ENCODE measurements around the gene C1orf35. TPM values are rescaled to one million over a fixed set of nuclear protein-coding genes. Genes with fewer than 3 reads are reported as not detected.

The C1orf35 gene
- total RNA-seq, 1 experiment from 2014 or later = 24.9 TPM

- in situ Hi-C loops (cut with HindIII; ENCODE audit: low pct_unique_long_range_greater_than_20kb, low sequenced_read_pairs) = no loop called here
Measured at GRCh38 chr1:228062085-228062791, 40.9 kb downstream of the C1orf35 start.

More at GRCh38 chr1:228062085-228062791, 40.9 kb downstream of the C1orf35 start:
- H3K4me1 ChIP-seq (ENCODE audit: control insufficient read depth, insufficient read depth, low read length) = peaks cover 3% of the 10 kb centered on the region; the same call in 1 of the 2 replicates
- ATAC-seq (no peak), DNase-seq (ENCODE audit: low read depth, low spot score) (no peak)
- no peak for TF ChIP-seq POLR2AphosphoS5 (IDR thresholded peaks at IDR 0.05; ENCODE audit: low read depth, low read length)
- TF ChIP-seq SIN3A (IDR thresholded peaks at IDR 0.05; ENCODE audit: borderline replicate concordance, insufficient read depth, low read depth, low read length) = no peak
- TF ChIP-seq CTCF (IDR thresholded peaks at IDR 0.05) = no peak
- no peak for TF ChIP-seq TCF7L2 (IDR thresholded peaks at IDR 0.05; ENCODE audit: low read depth, low read length)
- no peak for TF ChIP-seq REST (IDR thresholded peaks at IDR 0.05; ENCODE audit: insufficient read depth in 1 of 2, low read depth in 2 of 2, low read length in 1 of 2)
- CTCF ChIA-PET = interaction anchor here (0.5 kb wide), 1 partner anchor 63 kb away, joined by 7 read pairs; no protein-coding TSS in a partner anchor
- no peak overlapping the region for H3K27ac ChIP-seq (ENCODE audit: low read length)
- no peaks in the 10 kb centered on the region for H3K27me3 ChIP-seq (ENCODE audit: control insufficient read depth, insufficient read depth, low read length)
- no peaks in the 10 kb centered on the region for H3K9me3 ChIP-seq (ENCODE audit: control insufficient read depth, insufficient read depth, low read depth, low read length)
- POLR2A ChIA-PET = interaction anchor here (0.6 kb wide), 1 partner anchor 677 kb away, joined by 3 read pairs; no protein-coding TSS in a partner anchor
- H3K36me3 ChIP-seq (ENCODE audit: control insufficient read depth, insufficient read depth, low read length) = no peaks in the 10 kb centered on the region
- no peak overlapping the region for H3K4me3 ChIP-seq (ENCODE audit: low read depth in 2 of 2, low read length in 2 of 2)
- no TSS peak for BruUV-seq (replicated peaks)
- intact Hi-C loops (cut with micrococcal nuclease; ENCODE audit: unreplicated experiment) = no loop called here
